Fibroblast of lung (primary cell): Measurements from ENCODE around the gene BRDT. TPM values are rescaled to one million over a fixed set of nuclear protein-coding genes. Genes with fewer than 3 reads are reported as not detected.

Source experiments
- DNase-seq, 2 donors: peaks; one replicate each; pipeline versions ENCODE4 v3.0.0 to v3.0.0-alpha.2; 2010; ENCODE audit warnings: low read depth in 2 of 2
- H2AFZ ChIP-seq: 2 replicates; pipeline ENCODE4 v1.5.1; 2012; ENCODE audit warnings: low read length, control low read depth, inconsistent platforms
- H3K27ac ChIP-seq: 2 replicates; pipeline ENCODE4 v1.5.1; 2011; ENCODE audit warnings: low read length, control low read depth; ENCODE audit not compliant: insufficient read depth
- H3K27me3 ChIP-seq: 2 replicates; pipeline ENCODE4 v1.5.1; 2011; ENCODE audit warnings: mild to moderate bottlenecking, low read length; ENCODE audit not compliant: control insufficient read depth, insufficient read depth
- H3K36me3 ChIP-seq: 2 replicates; pipeline ENCODE4 v1.5.1; 2011; ENCODE audit warnings: low read length; ENCODE audit not compliant: control insufficient read depth, insufficient read depth
- H3K4me1 ChIP-seq: 2 replicates; pipeline ENCODE4 v1.5.1; 2011; ENCODE audit warnings: low read length; ENCODE audit not compliant: control insufficient read depth, insufficient read depth; ENCODE audit errors: extremely low read depth
- H3K4me2 ChIP-seq: 2 replicates; pipeline ENCODE4 v1.5.1; 2011; ENCODE audit warnings: low read length, control low read depth; ENCODE audit not compliant: insufficient read depth; ENCODE audit errors: extremely low read depth
- H3K4me3 ChIP-seq, 4 experiments: fragments of 200-600 bp in 1 of 4; sonication (generic) in 1 of 4; replicated peaks in 1 of 4; 2 replicates each; pipeline ENCODE4 v1.5.1; 2011 to 2016; ENCODE audit warnings: low read length in 4 of 4, low read depth in 3 of 4, mild to moderate bottlenecking in 3 of 4, control low read depth in 2 of 4, inconsistent platforms in 1 of 4, mixed read lengths in 1 of 4; ENCODE audit not compliant: insufficient read depth in 1 of 4; ENCODE audit errors: control extremely low read depth in 1 of 4
- H3K79me2 ChIP-seq: 2 replicates; pipeline ENCODE4 v1.5.1; 2012; ENCODE audit warnings: mild to moderate bottlenecking, low read length, inconsistent platforms; ENCODE audit not compliant: control insufficient read depth, insufficient read depth
- H3K9ac ChIP-seq: 2 replicates; pipeline ENCODE4 v1.5.1; 2011; ENCODE audit warnings: mild to moderate bottlenecking, low read length, control low read depth; ENCODE audit not compliant: insufficient read depth
- H3K9me3 ChIP-seq: 2 replicates; pipeline ENCODE4 v1.5.1; 2012; ENCODE audit warnings: low read depth, low read length; ENCODE audit not compliant: control insufficient read depth, insufficient read depth
- H4K20me1 ChIP-seq: 2 replicates; pipeline ENCODE4 v1.5.1; 2011; ENCODE audit warnings: low read length; ENCODE audit not compliant: control insufficient read depth, insufficient read depth; ENCODE audit errors: extremely low read depth
- CTCF ChIP-seq, 2 donors: IDR thresholded peaks in 1 of 2; conservative IDR thresholded peaks in 1 of 2; 1 replicate in 1 of 2; 2 replicates in 1 of 2; pipeline ENCODE4 v1.5.1; 2011 to 2012; ENCODE audit warnings: low read length in 2 of 2, control low read depth in 1 of 2, inconsistent platforms in 1 of 2, low read depth in 1 of 2, mild to moderate bottlenecking in 1 of 2
- EZH2 ChIP-seq: IDR thresholded peaks from 2 replicates; pipeline ENCODE4 v1.5.1; 2012; ENCODE audit warnings: low read length, control low read depth, mild to moderate bottlenecking; ENCODE audit errors: missing control alignments
- polyA plus RNA-seq, 2 donors: library from polyadenylated mRNA; depleted of rRNA in 1 of 2; stranded (reverse) in 1 of 2; unstranded in 1 of 2; fragments of >200 nt; gene quantifications; 2 replicates each; pipeline ENCODE4 v1.2.1, GENCODE V29; 2011 to 2012; ENCODE audit warnings: missing spikeins in 1 of 2
- total RNA-seq: library from RNA; depleted of rRNA; stranded (reverse); fragments of >200 nt; gene quantifications from 2 replicates; pipeline ENCODE4 v1.2.1, GENCODE V29; 2014

BRDT gene
- total and polyA plus RNA-seq, 2 donors (not counting 1 experiment from before 2014, with no cell fraction given), result not detected

GRCh38 chr1:92026806-92027205 lies 77.6 kb downstream of the BRDT start:
- H3K27ac ChIP-seq, result no peak overlapping the region
- no peak overlapping the region for H3K9ac ChIP-seq
- no peaks in the 10 kb centered on the region for H3K9me3 ChIP-seq
- H3K4me3 ChIP-seq, result no peak overlapping the region
- TF ChIP-seq EZH2 (no peak), CTCF (conservative IDR thresholded peaks at IDR 0.05 in 1 of 2, IDR thresholded peaks at IDR 0.05 in 1 of 2; ENCODE audit: low read depth in 1 of 2, low read length in 2 of 2) (no peak)
- no peaks in the 10 kb centered on the region for H3K27me3 ChIP-seq
- H2AFZ ChIP-seq, result no peak overlapping the region
- no peaks in the 10 kb centered on the region for H3K36me3 ChIP-seq
- no peaks in the 10 kb centered on the region for H4K20me1 ChIP-seq
- H3K79me2 ChIP-seq, result no peaks in the 10 kb centered on the region
- H3K4me1 ChIP-seq, result no peaks in the 10 kb centered on the region
- no peak overlapping the region for H3K4me2 ChIP-seq
- DNase-seq, result no peak

GRCh38 chr1:92029241-92029922 lies 80.2 kb downstream of the BRDT start:
- Histone ChIP-seq H4K20me1 (no peaks in the 10 kb centered on the region), H3K4me3 (peak overlapping the region in 3 of 4 experiments; percentile 54 to 60 (median 57)), H3K4me2 (peak overlapping the region; percentile 82), H3K36me3 (no peaks in the 10 kb centered on the region), H3K9me3 (no peaks in the 10 kb centered on the region), H3K4me1 (no peaks in the 10 kb centered on the region), H3K79me2 (no peaks in the 10 kb centered on the region), H3K9ac (peak overlapping the region; percentile 58), H3K27me3 (no peaks in the 10 kb centered on the region), H3K27ac (no peak overlapping the region), H2AFZ (peak overlapping the region; percentile 88)
- no peak for TF ChIP-seq EZH2
- no peak for TF ChIP-seq CTCF (conservative IDR thresholded peaks at IDR 0.05 in 1 of 2, IDR thresholded peaks at IDR 0.05 in 1 of 2; ENCODE audit: low read depth in 1 of 2, low read length in 2 of 2)
- DNase-seq, result no peak

DNA sequence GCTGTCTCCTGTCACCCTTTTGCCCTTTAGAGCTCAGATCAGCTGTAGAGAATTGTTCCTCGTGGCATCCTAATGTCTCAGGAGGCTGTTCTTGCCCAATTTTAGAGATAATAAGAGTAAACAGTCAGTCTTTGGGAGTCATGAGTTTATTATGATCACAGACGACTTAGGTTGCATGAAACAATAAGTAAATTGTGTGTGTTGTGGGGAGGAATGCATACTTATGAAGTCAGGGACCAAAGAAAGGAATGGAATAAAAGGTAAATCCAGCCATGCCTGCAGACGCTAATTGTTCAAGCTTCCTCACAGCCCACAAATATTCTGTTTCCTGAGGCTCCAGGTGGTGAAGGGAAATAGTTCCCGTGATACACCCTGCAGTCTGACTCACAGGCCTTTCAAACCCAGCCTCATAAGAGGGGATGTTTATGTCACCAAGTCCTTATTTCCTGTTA lies 81.5 kb downstream of the BRDT start:
- H3K4me3 ChIP-seq, result peak overlapping the region in 1 of 4 experiments; percentile 38
- peak overlapping the region; percentile 49 for H2AFZ ChIP-seq
- no peak overlapping the region for H3K9ac ChIP-seq

More for the DNA sequence above, 81.5 kb downstream of the BRDT start:
- Histone ChIP-seq H3K4me1 (no peaks in the 10 kb centered on the region), H3K36me3 (no peaks in the 10 kb centered on the region), H4K20me1 (no peaks in the 10 kb centered on the region), H3K4me2 (peak overlapping the region; percentile 82), H3K27me3 (peaks cover 1% of the 10 kb centered on the region), H3K27ac (no peak overlapping the region), H3K79me2 (no peaks in the 10 kb centered on the region), H3K9me3 (no peaks in the 10 kb centered on the region)
- no peak for TF ChIP-seq CTCF (conservative IDR thresholded peaks at IDR 0.05 in 1 of 2, IDR thresholded peaks at IDR 0.05 in 1 of 2; ENCODE audit: low read depth in 1 of 2, low read length in 2 of 2)
- peak; percentile 8 to 67 for DNase-seq
